Frontal cortex (tissue), 4 donors: ENCODE results near the gene FAM3B. TPM values are rescaled to one million over a fixed set of nuclear protein-coding genes. Genes with fewer than 3 reads are reported as not detected.

Experiments used
- DNase-seq, 2 donors: peaks; one replicate each; pipeline ENCODE4 v3.0.0; 2012; ENCODE audit warnings: low spot score in 2 of 2
- FAIRE-seq: peaks from 2 replicates; lab custom pipeline; 2012; peaks lifted over from hg19 to GRCh38; lab: Jason Lieb, UNC
- total RNA-seq: library from RNA; depleted of rRNA; stranded (reverse); fragments of >200 nt; gene quantifications from one replicate; pipeline ENCODE4 v1.2.3, GENCODE V29; 2014
- donor health status: control.
- donor health status: control.
- donor health status: control.

FAM3B gene
- total RNA-seq, 1 donor from 2014 or later: not detected

GRCh38 chr21:41387042-41387819, 70.6 kb downstream of the FAM3B start:
- DNase-seq (no peak), FAIRE-seq (no peak)

- FAIRE-seq (no peak), DNase-seq (no peak)
These were observed 71.2 kb downstream of the FAM3B start for GRCh38 chr21:41387824-41388223.

GRCh38 chr21:41388259-41388658, 71.7 kb downstream of the FAM3B start:
- DNase-seq (no peak), FAIRE-seq (no peak)

GRCh38 chr21:41390043-41390639, 73.5 kb downstream of the FAM3B start:
- DNase-seq: no peak
- FAIRE-seq: no peak

DNA sequence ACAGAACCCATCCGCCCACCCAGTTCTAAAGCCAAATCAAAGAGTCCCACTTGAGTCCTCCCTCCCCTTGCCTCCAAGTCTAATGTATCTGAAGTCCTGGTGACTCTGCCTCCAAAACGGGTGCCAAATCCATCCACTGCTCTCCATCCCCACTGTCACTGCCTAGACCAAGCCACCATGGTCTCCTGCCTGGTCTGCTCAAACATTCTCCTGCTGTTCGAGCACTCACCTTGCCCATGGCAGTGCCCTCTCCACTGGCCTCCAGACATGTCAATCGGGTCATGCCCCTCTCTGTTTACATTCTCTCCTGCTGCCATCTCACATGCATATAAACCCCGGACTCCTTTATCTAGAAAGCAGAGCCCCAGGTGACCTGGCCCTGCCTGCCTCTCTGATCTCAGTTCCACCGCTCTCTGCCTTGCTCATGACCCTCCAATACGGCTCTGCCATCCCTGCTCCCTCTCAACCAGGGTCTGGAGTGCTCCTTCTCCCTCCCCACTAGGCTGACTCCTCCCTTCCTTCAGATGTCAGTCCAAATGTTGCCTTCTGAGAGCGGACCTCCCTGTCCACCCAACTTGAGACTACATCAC, 77.4 kb downstream of the FAM3B start:
- DNase-seq: no peak
- no peak for FAIRE-seq

DNA sequence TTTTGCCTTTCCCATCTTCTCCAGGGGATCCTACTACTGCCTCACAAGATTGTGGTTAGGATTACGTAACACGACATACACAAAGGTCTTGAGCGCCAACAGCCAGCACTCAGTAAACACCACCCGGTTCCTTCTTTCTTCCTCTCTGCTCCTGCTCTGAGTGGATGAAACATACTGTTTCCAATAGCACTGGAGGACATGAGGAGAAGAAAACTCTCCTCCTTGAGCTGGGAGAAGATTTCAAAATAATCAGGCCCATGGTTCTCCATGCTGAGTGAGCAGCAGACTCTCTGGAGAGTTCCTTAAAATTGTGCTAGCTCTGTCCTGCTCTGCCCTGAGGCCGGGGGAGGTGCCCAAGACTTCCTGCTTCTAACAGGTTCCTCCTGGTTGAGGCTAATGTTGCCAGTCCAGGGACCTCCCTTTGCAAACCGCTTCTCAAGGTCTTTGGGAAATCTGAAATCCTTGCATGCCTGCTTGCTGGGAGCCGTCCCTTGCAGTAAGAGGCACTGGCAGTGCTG, 80.0 kb downstream of the FAM3B start:
- FAIRE-seq (no peak), DNase-seq (no peak)

DNA sequence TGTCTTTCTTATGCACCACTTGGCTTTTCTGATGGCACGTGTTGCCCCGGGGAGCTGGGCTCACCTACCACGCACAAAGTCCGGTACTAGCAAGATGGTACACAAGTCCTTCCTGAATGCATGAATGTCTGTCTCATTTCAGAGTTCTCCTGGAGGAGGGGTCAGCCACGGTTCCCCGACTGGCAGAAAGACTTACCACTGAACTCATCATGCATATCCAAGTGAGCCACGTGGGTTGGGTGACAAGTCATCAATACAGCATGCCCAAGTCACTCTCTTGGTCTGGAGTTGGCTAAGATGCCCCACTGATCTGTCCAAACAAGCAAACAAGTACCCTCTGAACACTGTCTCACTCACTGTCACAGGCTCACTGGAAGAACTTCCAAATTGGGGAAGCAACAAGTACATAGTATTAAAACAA, 80.9 kb downstream of the FAM3B start:
- no peak for DNase-seq
- no peak for FAIRE-seq

- DNase-seq (no peak), FAIRE-seq (no peak)
These were observed 81.7 kb downstream of the FAM3B start for GRCh38 chr21:41398251-41398650.

DNA sequence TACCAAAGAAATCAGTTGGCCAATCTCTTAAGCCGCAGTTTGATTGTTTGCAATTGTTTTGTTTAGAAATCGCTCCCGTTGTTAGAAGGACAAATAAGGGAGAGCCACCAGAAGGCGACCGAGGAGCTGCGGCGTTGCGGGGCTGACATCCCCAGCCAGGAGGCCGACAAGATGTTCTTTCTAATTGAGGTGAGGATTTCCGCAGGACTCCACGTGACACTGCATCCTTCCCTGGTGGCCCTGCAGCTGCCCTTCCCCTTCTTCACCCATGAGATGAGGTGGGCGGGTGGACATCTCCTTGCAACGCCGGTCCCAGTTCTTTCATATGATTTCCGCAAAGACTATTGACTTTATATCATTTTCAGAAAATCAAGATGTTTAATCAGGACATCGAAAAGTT, 82.2 kb downstream of the FAM3B start:
- no peak for FAIRE-seq
- DNase-seq: no peak

GRCh38 chr21:41399246-41399800, 82.7 kb downstream of the FAM3B start:
- FAIRE-seq (no peak), DNase-seq (no peak)

GRCh38 chr21:41402231-41402630, 85.6 kb downstream of the FAM3B start:
- FAIRE-seq: no peak
- DNase-seq: no peak

DNA sequence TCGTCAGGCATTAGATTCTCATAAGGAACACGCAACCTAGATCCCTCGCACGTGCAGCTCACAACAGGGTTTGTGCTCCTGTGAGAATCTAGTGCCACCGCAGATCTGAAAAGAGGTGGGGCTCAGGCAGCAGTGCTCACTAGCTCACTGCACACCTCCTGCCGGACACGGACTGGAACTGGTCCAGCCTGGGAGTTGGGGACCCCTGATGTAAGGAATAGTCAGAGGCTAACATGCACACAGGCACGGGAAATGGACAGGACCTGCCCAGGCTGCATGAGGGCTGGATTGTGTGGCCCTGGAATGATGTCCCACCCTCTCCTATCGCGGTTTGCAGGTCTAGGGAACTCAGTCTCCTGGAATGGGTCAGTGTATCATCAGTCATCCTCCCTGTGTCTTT, 86.2 kb downstream of the FAM3B start:
- FAIRE-seq (no peak), DNase-seq (no peak)

DNA sequence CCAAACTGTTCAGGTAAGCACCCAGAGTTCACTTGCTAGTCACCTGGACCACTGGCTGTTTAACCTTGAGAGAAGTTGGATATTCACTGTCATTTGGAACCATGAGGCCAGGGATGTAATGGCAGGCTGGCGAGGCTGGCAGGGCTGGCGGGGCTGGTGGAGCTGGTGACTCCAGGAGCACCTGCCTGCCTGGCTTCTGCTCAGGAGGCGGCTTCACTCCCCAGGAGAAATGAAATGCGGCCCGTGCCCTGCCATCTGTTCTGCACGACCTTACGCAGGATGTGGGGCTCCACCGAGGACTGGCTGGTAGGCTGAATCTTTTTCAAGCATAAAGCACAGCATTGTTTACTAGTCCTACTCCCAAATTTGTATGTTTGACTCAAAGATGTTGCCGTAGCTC, 86.7 kb downstream of the FAM3B start:
- FAIRE-seq: no peak
- no peak for DNase-seq

GRCh38 chr21:41403966-41404365, 87.4 kb downstream of the FAM3B start:
- FAIRE-seq (no peak), DNase-seq (no peak)

- DNase-seq (no peak), FAIRE-seq (no peak)
These were observed 88.7 kb downstream of the FAM3B start for GRCh38 chr21:41405321-41405720.

DNA sequence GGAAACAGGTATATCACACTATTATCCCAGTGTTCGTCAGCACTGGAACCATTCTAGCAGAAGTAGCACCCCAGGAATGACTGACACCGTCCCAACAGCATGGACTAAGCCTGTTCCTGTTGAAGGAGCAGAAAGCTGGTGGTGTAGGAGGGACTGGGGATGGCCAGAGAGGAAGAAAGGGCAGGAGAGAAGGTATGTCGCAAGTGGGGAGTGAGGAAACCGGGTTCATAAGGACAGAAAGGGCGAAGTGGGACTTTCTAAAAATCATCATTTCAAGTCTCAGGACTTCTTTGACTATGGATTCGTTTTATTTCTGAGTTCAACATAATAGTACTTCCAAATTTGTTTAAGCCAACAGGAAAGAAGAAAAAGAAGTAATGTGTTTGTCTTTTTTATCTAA, 89.7 kb downstream of the FAM3B start:
- FAIRE-seq (no peak), DNase-seq (no peak)

Other genes starting within 250 kb of the FAM3B start
- gene BACE2, start 148.6 kb upstream of the FAM3B start, total RNA-seq: 10.2 TPM
- gene MX2, start 45.2 kb downstream of the FAM3B start, total RNA-seq: 0.41 TPM
- 5.7 TPM for gene MX1, start 109.4 kb downstream of the FAM3B start, total RNA-seq
- gene TMPRSS2, start 191.4 kb downstream of the FAM3B start, total RNA-seq: not detected